ENCODE data around the gene CSNK2A3. TPM values are rescaled to one million over a fixed set of nuclear protein-coding genes. Genes with fewer than 3 reads are reported as not detected.
A peak's percentile ranks its signal among the peaks of the same experiment; 100 is the strongest.

CSNK2A3 gene
- total RNA-seq, 1 donor from 2014 or later, result 1.2 TPM

DNA sequence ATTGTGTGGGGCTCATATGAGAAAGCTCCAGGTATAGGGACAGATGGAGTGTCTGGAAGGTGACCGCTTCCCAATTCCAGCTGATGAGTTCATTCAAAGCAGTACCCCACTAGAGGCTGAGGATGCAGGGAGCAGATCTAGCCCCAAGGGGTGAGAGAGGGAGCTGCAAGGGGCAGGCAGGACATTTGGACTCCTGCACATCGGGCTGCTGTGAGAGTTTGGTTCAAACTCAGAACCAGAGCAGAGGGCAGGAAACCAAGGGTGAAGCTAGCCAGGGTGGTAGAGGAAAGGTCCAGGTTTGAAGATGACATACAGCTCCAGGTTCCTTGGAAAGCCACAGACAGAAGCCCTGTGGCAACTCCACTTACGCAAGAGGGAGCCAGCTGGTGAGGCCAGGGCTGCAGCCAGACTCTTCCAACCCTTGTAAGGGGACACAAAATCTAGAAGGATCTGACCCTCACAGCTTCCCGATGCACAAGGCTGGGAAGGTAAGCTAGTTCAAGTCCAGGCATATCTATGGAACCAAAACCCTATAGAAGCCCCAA is 1.9 kb downstream of the CSNK2A3 start:
- peaks cover 23% of the 10 kb centered on the region for H3K4me1 ChIP-seq
- intact Hi-C loops (cut with DNase I), result no loop called here
- H3K27ac ChIP-seq, result no peak overlapping the region
- H3K36me3 ChIP-seq, result no peaks in the 10 kb centered on the region
- H3K9me3 ChIP-seq, result no peaks in the 10 kb centered on the region
- H3K4me3 ChIP-seq, result no peak overlapping the region
- no peaks in the 10 kb centered on the region for H3K27me3 ChIP-seq
- TF ChIP-seq POLR2A (IDR thresholded peaks at IDR 0.05) (no peak), POLR2AphosphoS5 (IDR thresholded peaks at IDR 0.05; ENCODE audit: insufficient read depth in 1 of 2, low read depth in 1 of 2) (no peak)
- TF ChIP-seq, protein P1, sequence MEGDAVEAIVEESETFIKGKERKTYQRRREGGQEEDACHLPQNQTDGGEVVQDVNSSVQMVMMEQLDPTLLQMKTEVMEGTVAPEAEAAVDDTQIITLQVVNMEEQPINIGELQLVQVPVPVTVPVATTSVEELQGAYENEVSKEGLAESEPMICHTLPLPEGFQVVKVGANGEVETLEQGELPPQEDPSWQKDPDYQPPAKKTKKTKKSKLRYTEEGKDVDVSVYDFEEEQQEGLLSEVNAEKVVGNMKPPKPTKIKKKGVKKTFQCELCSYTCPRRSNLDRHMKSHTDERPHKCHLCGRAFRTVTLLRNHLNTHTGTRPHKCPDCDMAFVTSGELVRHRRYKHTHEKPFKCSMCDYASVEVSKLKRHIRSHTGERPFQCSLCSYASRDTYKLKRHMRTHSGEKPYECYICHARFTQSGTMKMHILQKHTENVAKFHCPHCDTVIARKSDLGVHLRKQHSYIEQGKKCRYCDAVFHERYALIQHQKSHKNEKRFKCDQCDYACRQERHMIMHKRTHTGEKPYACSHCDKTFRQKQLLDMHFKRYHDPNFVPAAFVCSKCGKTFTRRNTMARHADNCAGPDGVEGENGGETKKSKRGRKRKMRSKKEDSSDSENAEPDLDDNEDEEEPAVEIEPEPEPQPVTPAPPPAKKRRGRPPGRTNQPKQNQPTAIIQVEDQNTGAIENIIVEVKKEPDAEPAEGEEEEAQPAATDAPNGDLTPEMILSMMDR (IDR thresholded peaks at IDR 0.05), result no peak
- DNase-seq (ENCODE audit: extremely low spot score in 2 of 2), result peak; percentile 55 to 77

DNA sequence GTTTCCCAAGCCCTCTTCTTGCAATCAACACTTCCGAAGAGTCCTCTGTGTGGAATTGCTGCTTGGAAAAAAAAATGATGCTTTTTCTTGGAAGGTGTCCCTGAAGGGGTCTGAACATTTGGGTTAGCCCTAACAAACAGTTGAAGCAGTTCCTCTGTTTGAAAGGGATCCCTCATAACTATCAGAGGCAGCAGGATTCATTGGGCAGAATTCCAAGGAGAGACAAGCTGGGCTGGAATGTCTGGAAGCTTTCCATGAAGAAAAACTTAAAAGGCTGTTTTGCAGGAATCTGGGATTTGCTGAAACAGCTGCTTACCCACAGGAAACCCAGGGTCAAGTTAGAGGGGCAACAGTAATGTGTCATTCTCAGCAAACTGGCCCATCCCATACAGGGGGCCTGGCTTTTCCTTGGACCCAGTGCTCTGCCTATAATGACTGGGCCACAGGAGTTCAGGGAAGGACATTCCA is 3.1 kb downstream of the CSNK2A3 start:
- no peak for DNase-seq (ENCODE audit: extremely low spot score in 2 of 2)
- intact Hi-C loops (cut with DNase I), result no loop called here

DNA sequence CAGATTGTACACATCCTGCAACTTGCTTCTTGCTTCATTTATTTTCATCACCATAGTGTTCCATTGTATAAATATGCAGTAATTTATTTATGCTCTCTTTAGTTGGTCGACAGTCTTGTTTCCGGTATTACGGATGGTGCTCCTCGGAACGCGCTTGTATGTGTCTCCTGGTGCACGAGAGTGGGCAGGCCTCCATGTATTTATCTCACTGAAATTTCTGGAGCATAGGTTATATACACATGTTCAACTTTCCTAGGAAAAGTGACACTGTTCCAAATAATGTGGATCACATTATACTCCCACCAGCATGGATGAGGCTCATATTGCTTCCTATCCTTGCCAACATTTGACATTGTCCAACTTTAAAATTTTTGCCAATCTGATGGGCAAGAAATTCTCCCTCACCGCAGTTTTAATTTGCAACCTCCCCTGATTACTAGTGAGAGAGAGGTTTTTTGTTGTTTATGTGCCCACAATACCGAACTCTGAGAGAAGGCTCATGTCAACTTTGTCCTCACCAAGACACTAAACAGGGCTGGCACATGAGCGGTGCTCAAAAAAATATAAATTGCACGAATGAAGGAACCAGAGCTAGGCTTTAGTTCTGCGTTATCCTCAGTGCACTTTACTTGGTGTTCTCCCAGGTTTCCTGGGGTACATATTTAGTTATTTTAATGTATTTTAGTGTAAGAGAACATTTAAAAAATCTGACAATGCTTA is 3.8 kb downstream of the CSNK2A3 start:
- Histone ChIP-seq H3K4me1 (peaks cover 23% of the 10 kb centered on the region), H3K27ac (no peak overlapping the region), H3K9me3 (no peaks in the 10 kb centered on the region), H3K4me3 (no peak overlapping the region), H3K36me3 (no peaks in the 10 kb centered on the region), H3K27me3 (no peaks in the 10 kb centered on the region)
- intact Hi-C loops (cut with DNase I), result no loop called here
- no peak for TF ChIP-seq POLR2A (IDR thresholded peaks at IDR 0.05)
- TF ChIP-seq, protein P1 (IDR thresholded peaks at IDR 0.05), result no peak
- TF ChIP-seq POLR2AphosphoS5 (IDR thresholded peaks at IDR 0.05; ENCODE audit: insufficient read depth in 1 of 2, low read depth in 1 of 2), result no peak
- DNase-seq (ENCODE audit: extremely low spot score in 2 of 2), result no peak

More for the DNA sequence above, 3.1 kb downstream of the CSNK2A3 start:
- H3K4me1 ChIP-seq, result peaks cover 23% of the 10 kb centered on the region
- no peaks in the 10 kb centered on the region for H3K36me3 ChIP-seq
- H3K9me3 ChIP-seq, result no peaks in the 10 kb centered on the region
- no peak overlapping the region for H3K4me3 ChIP-seq
- no peaks in the 10 kb centered on the region for H3K27me3 ChIP-seq
- TF ChIP-seq, protein P1 (IDR thresholded peaks at IDR 0.05), result no peak
- TF ChIP-seq POLR2A (IDR thresholded peaks at IDR 0.05) (no peak), POLR2AphosphoS5 (IDR thresholded peaks at IDR 0.05; ENCODE audit: insufficient read depth in 1 of 2, low read depth in 1 of 2) (no peak)
- no peak overlapping the region for H3K27ac ChIP-seq

DNA sequence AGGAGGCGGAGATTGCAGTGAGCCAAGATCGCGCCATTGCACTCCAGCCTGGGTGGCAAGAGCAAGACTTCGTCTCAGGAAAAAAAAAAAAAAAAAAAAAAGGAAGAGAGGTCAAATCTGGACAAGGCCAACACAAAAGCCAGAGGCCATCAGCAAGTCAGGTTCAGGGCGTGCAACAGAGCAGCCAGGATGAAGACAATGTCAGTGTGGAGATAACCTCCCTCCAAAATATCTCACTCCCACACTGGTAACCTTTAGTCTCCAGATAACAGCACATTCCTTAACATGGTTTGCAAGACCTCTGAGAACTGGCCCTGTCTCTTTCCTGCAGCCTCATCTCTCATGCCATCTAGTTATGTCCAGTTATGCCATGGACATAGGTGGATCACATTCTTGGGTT is 4.7 kb downstream of the CSNK2A3 start:
- Histone ChIP-seq H3K36me3 (no peaks in the 10 kb centered on the region), H3K27ac (no peak overlapping the region), H3K27me3 (no peaks in the 10 kb centered on the region), H3K9me3 (no peaks in the 10 kb centered on the region), H3K4me1 (peaks cover 23% of the 10 kb centered on the region), H3K4me3 (no peak overlapping the region)
- no peak for TF ChIP-seq POLR2A (IDR thresholded peaks at IDR 0.05)
- no peak for TF ChIP-seq POLR2AphosphoS5 (IDR thresholded peaks at IDR 0.05; ENCODE audit: insufficient read depth in 1 of 2, low read depth in 1 of 2)
- TF ChIP-seq, protein P1 (IDR thresholded peaks at IDR 0.05), result no peak
- intact Hi-C loops (cut with DNase I), result no loop called here
- no peak for DNase-seq (ENCODE audit: extremely low spot score in 2 of 2)

DNA sequence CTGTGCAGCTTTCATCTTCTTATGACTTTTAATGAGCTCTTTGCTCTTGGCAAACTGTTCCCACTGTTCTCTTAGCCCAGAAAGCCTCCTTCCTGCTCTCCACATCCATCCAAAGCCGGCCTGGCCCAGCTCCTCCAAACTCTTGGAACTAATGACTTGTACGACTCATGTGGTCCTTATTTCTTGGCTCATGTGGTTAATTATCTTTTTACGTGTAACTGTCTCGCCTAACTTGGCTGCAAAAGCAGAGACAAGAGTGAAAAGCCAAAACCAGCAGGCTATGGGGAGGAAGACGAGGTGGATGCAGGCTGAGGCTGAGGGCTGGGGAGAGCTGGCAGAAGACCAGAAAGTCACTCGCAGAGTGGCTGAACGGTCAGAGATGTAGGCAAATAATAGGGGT is 5.5 kb downstream of the CSNK2A3 start:
- H3K27ac ChIP-seq, result no peak overlapping the region
- H3K9me3 ChIP-seq, result no peaks in the 10 kb centered on the region
- no peak for DNase-seq (ENCODE audit: extremely low spot score in 2 of 2)
- peaks cover 23% of the 10 kb centered on the region for H3K4me1 ChIP-seq
- H3K27me3 ChIP-seq, result no peaks in the 10 kb centered on the region
- H3K36me3 ChIP-seq, result no peaks in the 10 kb centered on the region
- no peak for TF ChIP-seq POLR2AphosphoS5 (IDR thresholded peaks at IDR 0.05; ENCODE audit: insufficient read depth in 1 of 2, low read depth in 1 of 2)
- TF ChIP-seq, protein P1 (IDR thresholded peaks at IDR 0.05), result no peak
- TF ChIP-seq POLR2A (IDR thresholded peaks at IDR 0.05), result no peak
- H3K4me3 ChIP-seq, result no peak overlapping the region
- intact Hi-C loops (cut with DNase I), result no loop called here
